Measurements from ENCODE around the gene SART3.

Gene SART3, protein sequence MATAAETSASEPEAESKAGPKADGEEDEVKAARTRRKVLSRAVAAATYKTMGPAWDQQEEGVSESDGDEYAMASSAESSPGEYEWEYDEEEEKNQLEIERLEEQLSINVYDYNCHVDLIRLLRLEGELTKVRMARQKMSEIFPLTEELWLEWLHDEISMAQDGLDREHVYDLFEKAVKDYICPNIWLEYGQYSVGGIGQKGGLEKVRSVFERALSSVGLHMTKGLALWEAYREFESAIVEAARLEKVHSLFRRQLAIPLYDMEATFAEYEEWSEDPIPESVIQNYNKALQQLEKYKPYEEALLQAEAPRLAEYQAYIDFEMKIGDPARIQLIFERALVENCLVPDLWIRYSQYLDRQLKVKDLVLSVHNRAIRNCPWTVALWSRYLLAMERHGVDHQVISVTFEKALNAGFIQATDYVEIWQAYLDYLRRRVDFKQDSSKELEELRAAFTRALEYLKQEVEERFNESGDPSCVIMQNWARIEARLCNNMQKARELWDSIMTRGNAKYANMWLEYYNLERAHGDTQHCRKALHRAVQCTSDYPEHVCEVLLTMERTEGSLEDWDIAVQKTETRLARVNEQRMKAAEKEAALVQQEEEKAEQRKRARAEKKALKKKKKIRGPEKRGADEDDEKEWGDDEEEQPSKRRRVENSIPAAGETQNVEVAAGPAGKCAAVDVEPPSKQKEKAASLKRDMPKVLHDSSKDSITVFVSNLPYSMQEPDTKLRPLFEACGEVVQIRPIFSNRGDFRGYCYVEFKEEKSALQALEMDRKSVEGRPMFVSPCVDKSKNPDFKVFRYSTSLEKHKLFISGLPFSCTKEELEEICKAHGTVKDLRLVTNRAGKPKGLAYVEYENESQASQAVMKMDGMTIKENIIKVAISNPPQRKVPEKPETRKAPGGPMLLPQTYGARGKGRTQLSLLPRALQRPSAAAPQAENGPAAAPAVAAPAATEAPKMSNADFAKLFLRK

DNA sequence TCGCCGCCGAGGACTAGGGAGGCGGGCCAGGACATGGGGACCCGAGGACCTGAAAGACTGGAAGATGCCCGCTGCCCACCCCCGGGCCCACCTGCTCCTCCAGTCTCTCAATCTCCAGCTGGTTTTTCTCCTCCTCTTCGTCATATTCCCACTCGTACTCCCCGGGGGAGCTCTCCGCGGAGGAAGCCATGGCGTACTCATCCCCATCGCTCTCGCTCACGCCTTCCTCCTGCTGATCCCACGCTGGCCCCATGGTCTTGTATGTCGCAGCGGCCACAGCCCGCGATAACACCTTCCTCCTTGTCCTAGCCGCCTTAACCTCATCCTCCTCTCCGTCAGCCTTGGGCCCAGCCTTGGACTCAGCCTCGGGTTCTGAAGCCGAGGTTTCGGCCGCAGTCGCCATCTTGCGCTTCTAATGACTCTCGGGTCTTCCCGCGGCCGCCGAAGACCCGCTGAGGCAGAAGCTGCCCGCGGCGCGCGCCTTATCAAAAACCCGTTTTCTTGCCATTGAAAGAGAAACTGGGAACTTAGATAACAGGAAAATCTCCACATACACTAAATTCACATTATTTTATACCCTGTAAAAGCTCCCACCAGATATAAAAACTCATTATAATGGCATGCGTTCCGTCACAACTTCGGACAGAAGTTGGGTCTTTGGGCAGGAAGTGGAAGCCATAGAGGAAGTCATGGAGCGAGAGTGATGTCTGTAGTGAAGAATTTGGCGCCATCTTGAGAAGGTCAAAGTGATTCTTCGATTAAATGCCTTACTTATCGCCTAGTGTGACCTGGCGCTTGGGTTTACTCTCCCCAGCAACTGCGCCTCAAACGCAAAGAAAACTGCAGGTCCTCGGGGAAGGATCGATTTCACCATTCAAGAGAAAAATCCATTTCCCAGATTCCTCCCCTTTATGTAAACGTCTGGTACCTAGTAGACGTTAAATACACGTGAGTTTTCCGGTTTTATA lies at the start of gene SART3:
TSS of gene SART3 (minus strand) at position 422 of the 968 bp plus-strand sequence. CDS start at position 403, 19 bp downstream.
- peak; percentile 89 for DNase-seq (ENCODE audit: low read depth)

DNA sequence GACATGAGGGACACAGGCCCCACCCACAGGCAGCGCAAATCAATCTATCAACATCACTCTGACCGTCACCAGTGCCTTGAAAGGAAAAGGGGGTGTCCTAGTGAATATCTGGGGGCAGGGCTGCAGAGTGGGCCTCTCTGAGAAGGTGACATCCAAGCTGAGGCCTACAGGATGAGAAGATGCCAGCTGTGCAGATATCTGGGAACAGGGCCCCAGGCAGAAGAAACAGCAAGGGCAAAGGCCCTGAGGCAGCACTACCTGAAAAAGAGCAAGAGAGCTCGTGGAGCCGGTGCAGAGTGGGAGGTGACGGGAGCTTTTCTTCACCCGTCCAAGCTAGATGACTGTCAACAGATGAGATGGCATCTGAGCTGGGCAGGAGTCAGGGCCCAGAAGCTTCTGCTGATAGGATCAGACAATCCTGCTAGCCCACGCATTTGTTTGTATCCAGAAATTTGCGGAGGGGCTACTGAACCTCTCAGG lies 49.4 kb upstream of the SART3 start:
- DNase-seq (ENCODE audit: low read depth) = no peak

DNA sequence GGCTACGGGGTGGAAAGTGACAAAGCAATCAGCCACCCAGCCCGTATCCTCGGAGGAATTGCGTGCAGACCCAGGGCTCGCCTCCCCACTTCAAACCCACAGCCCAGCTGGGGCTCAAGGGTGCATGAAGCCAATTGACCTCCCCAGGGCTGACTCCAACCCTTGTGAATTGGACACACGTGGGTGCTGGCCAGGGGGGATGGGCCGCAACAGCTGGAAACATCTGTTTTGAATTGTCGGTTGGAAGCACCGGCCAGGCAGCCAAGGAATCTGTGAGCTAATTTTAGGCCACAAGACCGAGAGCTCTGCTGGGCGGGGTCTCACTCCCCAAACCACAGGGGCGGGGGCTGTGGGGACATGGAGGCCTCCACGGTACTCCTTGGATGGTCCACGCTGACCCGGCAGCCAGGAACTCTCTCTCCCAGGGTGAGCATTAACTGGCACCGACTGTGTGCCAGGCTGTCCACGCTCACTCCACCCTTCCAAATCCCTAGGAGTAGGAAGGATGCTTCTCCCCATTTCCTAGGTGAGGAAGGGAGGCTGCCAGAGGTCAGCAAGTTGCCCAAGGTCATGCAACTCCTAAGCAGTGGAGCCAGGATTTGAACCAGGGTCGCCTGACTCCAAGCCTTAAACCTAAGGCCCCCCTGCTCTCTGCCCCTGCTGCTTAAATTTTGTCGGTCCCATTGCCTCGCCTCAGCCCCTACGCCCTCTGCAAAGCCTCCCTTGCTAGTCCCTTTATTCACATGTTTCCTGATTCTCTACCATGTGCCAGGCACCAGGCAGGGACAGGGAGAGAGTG lies 48.8 kb upstream of the SART3 start:
- peak; percentile 92 for DNase-seq (ENCODE audit: low read depth)

DNA sequence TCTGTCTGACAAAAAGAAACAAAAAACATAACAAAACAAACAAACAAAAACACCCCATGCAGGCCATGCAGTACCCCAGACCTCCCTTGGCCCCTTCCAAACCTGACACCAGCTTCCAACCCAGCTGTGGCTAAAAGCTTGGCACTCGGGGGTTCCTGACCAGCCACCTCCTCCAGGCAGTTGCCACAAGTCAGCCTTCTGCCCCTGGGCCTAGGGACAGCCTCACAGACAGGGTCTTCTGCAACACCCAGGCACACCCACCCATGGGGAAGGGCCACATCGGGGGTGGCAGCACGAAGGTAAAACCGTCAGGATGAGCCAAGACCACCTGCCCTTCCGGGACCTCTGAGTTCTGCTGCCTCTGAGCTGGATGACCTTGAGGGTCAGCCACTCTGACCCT lies 47.6 kb upstream of the SART3 start:
- DNase-seq (ENCODE audit: low read depth) = no peak

DNA sequence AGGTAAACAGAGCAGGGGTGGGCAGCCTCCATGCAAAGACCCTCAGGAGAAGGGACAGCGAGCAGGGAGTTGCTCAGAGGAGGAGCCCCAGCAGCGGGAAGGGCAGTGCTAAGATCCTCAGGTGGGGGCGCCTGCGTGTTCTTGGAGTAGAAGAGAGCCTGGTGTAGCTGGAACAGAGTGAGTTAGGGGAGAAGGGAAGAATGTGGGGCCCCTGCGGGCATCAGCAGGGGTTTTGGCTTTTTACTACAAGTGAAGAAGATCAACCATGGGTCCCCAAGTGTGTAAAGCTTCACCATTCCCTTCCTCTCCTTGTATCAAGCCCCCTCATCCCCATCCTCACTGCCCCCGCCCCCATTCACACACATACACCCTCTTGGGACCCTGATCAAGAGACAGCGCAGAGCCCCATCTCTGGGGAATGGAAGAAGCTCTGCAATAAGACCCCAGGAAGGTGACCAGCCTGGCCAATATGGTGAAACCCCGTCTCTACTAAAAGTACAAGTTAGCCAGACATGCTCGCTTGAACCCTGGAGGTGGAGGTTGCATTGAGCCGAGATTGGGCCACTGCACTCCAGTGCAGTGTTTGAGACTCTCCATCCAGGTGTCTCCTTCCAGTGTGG lies 47.1 kb upstream of the SART3 start:
- no peak for DNase-seq (ENCODE audit: low read depth)

DNA sequence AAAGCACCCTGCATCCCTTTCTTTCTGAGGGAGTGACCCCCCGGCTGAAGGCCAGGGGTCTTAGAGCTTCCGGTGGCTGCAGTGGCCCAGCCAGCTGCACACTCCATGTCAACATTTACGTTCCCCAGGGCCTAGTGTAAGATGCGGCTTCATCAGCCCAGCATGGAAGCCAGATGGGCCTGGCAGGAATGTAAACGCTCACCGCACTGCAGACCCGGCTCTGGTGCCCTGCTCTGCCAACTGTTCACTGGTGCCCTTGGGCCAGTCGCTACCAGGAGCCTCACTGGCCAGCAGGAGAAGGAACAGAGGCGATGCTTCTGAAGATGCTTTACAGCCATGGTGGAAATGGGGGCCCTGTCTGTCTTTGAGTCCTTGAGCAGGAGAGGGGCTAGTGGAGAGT lies 45.5 kb upstream of the SART3 start:
- no peak for DNase-seq (ENCODE audit: low read depth)

DNA sequence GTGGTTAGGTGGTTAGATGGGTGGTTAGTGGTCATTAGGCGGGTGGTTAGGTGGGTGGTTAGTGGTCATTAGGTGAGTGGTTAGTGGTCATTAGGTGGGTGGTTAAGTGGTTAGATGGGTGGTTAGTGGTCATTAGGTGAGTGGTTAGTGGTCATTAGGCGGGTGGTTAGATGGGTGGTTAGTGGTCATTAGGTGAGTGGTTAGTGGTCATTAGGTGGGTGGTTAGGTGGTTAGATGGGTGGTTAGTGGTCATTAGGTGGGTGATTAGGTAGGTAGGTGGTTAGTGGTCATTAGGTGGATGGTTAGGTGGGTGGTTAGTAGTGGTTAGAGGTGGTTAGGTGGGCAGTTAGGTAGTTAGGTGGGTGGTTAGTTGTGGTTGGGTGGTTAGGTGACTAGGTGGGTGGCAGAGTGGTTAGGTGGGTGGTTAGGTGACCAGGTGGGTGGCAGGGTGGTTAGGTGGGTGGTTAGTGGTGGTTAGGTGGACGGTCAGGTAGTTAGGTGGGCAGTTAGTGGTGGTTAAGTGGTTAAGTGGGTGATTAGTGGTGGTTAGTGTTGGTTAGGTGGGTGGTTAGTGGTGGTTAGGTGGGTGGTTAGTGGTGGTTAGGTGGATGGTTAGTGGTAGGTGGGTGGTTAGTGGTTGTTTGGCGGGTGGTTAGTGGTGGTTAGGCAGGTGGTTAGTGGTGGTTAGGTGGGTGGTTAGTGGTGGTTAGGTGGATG lies 44.9 kb upstream of the SART3 start:
- no peak for DNase-seq (ENCODE audit: low read depth)

DNA sequence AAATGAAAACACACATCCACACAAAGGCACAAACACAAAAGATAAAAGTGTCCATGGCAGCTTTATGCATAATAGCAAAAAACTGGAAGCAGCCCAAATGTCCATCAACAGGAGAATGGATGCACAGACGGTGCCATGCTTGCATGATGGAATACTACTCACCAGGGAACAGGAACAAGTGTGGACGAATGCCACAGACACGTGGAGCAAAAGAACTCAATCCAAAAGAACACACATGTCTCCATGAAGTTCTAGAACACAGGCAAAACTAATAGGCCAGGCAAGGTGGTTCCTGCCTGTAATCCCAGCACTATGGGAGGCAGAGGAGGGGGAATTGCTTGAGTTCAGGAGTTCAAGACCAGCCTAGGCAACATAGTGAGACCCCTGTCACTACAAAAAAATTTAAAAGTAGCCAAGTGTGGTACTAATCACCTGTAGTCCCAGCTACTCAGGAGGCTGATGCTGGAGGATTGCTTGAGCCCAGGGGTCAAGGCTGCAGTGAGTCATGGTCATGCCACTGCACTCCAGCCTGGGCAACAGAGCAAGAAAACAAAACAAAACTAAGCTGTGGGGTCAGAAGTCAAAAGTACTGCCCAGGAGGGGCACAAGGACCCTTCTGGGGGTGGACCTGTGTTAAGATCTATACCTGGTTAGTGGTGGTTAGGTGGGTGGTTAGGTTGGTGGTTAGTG lies 44.2 kb upstream of the SART3 start:
- peak; percentile 39 for DNase-seq (ENCODE audit: low read depth)

DNA sequence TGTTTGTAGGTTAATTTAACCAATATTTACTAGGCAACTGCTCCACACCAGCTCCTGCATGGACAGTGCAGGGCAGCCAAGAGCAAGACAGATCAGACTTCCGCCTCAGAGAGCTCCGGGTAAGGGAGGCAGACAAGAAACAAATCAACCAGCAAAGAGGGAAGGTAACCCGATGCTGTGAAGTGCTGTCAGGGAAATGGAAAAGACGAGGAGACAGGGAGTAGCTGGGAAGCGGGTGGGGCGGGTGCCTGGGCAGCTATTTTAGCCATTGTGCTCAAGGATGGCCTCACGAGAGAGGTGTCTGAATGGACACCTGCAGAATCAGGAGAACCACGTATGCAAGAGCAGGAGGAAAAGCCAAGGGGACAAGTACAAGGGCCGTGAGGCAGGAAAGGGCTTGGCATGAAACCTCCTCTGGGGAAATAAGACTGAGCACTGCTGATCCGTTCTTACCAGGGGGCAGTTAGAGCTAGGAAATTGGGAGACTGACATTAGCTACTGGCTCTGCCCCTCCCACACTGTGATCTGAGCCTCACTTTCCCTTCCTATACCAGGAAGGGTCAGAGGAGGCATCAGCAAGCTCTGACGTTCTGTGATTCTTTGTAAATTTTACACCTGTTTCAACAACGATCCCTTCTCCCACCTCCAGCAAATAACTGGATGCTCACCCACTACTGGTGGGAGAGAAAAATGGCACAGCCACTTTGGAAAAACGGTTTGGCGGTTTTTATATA lies 43.4 kb upstream of the SART3 start:
- DNase-seq (ENCODE audit: low read depth) = no peak

DNA sequence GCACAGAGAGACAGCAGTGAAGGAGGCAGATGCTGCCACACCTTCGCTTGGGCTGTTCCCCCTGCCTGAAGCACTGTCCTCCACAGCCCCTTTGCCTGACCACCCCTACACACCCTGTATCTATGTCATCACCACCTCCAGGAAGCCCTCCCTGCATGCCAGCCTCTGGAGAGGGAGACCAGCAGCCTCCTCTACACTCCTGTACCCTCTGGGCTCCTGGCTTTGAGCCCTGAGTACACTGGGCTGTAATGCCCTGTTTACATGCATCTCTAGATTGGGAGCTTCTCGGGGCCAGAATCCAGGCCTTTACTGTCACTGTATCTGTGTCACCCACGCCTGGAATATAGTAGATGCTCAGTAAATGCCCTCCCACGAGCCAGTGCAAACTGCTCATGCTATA lies 42.8 kb upstream of the SART3 start:
- DNase-seq (ENCODE audit: low read depth) = no peak

DNA sequence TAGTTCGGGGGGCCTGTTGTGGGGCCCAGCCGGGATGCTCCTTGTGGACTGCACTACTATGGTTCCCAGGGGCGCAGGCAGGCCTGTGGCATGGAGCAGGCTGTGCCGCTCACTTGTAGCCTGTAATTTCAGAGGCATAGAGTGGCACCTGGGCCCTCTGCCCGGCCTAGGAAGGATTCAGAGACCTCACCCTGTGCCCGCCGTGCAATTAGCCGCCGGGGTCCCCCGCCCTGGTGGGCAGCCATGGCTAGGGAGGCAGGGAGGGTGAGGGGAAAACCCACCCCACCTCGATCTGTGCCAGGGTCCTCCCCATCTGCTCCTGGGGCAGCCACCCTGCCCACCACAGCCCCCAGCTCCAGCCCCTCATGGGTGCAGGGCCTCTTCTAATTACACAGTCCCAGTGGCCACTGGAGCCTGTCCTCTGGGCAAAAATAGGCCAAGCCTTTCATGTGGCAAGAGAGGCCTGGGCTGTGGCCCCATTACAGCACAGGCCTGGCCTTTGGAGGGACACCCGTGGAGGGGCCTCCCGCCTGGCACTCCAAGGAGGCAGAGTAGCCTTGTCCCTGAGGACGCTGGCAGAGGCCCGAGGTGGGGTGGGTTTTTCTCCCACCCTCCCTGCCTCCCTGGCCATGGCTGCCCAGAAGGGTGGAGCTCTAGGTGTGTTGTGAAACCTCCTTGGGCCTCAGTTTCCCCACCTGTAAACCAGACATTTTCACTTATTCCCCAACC lies 42.2 kb upstream of the SART3 start:
- DNase-seq (ENCODE audit: low read depth) = no peak

DNA sequence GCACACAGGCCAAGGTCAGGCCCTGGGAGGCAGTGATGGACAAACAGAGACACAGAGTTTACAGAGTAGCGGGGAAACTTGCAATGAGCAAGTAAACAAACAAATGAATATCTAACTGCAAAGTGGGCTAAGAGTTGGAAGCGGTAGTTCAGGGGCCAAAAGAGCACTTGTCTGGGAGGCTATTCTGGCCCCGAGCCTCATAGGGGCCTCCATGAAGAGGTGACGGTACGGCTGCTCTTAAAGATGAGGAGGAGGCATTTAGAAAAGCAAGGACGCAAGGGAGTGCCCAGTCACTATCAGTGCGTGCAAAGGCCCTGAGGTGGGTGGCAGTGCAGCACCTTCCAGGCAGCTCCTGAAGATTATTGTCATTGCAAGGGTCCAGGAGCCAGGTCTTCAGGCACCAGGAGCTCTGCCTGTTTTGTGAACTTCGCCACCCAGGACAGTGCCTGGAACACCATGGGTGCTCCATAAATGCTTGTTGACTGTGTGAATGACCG lies 41.3 kb upstream of the SART3 start:
- DNase-seq (ENCODE audit: low read depth) = no peak

DNA sequence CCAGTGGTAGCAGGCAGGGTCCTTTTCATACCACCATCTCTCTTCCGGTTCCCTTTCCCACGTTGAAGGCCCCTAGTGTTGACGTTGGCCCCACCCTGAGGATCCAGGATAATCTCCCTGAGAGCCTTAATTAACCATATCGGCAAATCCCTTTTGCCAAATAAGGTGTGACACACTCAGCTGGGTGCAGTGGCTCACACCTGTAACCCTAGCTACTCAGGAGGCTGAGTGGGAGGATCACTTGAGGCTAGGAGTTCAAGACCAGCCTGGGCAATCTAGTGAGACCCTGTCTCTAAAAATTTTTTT lies 39.7 kb upstream of the SART3 start:
- DNase-seq (ENCODE audit: low read depth) = no peak

DNA sequence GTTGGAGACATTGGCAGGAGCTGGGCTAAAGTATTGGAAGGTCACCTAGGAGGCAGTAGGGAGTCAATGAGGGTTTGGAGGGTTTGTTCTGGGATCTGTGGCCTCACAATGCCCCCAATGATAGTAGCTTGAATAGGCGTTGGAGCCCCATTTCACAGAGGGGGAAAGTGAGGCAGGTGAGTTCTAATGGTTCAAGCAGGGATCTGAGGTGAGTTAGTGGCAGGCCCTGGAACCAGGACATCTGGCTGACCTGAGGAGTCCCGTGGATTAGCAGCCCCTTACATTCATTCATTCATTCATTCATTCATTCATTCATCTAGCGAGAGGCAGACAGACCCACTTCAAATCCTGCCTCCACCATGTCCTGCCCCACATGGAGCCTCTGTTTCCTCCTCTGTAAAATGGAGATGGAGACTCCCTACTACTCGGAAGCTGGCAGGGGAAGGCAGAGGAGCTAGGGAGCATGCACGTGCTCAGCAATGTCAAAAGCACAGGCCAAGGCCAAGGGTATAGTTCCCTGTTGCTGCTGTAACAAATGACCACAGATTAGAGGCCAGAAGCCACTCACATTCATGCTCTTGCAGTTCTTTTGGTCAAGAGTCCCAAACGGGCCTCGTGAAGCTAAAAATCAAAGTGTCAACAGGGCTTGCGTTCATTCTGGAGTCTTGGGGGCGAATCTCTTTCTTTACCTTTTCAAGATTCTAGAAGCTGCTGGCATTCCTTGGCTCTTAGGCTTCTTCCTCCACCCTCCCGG lies 39.2 kb upstream of the SART3 start:
- no peak for DNase-seq (ENCODE audit: low read depth)

DNA sequence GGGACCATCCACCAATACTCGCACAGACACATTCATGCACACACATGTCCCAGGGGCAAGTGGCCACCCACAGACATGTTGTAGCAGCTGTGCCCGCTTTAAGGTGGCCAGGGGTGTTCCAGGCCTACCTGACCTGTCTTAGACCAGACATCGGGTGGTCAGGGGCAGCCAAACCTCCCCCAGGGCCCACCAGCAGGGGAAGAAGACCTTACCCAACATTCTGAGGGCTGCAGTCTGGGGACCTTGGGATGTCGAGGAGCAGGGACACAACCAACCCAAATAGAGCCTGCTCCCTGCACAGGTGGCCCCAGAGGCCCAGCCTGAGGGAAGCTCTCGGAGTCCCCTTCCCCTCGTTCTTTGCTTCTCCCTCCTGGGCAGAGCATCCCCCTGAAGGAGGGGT lies 38.6 kb upstream of the SART3 start:
- DNase-seq (ENCODE audit: low read depth) = no peak

DNA sequence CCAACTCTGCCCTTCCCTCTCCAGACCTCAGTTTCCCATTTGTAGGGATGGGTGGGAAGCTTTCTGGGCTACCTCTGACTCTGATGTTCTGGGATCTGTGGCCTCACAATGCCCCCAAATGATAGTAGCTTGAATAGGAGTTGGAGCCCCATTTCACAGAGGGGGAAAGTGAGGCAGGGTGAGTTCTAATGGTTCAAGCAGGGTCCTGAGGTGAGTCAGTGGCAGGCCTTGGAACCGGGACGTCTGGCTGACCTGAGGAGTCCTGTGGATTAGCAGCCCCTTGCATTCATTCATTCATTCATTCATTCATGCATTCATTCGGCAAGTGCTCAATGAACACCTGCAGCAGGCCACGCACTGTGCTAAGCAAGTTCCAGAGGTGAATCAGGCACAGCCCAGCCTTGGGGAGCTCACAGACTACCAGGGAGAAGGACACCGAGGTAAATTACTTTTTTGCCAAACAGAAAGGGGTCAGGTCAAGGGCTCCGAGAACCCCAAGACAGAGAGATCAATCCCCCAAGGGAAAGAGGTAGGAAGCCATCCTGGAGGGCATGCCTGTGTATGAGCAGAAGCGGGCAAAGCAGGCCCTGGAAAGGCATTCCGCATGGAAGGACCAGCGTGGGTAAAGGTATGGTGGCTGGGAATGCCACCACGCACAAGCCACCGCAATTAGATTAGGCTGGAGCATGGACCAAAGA lies 37.7 kb upstream of the SART3 start:
- no peak for DNase-seq (ENCODE audit: low read depth)

All from EH (cell line).